GM08714 (cell line): Measurements from ENCODE around the gene LGI4.
"Not testable (repeated sequence)": the region's sequence is repeated elsewhere in the genome, so short reads cannot be mapped to it uniquely, and the experiment has no call there.

ENCODE experiments used
- H3K4me3 ChIP-seq: fragments of 200-500 bp; sonication (Bioruptor generic); 2 replicates; pipeline ENCODE4 v1.5.1; 2014; ENCODE audit warnings: mild to moderate bottlenecking, low read length, inconsistent platforms
- ZNF274 ChIP-seq: IDR thresholded peaks from 2 replicates; pipeline ENCODE4 v1.6.1; 2012; ENCODE audit warnings: mild to moderate bottlenecking, low read depth, low read length

Gene LGI4

DNA sequence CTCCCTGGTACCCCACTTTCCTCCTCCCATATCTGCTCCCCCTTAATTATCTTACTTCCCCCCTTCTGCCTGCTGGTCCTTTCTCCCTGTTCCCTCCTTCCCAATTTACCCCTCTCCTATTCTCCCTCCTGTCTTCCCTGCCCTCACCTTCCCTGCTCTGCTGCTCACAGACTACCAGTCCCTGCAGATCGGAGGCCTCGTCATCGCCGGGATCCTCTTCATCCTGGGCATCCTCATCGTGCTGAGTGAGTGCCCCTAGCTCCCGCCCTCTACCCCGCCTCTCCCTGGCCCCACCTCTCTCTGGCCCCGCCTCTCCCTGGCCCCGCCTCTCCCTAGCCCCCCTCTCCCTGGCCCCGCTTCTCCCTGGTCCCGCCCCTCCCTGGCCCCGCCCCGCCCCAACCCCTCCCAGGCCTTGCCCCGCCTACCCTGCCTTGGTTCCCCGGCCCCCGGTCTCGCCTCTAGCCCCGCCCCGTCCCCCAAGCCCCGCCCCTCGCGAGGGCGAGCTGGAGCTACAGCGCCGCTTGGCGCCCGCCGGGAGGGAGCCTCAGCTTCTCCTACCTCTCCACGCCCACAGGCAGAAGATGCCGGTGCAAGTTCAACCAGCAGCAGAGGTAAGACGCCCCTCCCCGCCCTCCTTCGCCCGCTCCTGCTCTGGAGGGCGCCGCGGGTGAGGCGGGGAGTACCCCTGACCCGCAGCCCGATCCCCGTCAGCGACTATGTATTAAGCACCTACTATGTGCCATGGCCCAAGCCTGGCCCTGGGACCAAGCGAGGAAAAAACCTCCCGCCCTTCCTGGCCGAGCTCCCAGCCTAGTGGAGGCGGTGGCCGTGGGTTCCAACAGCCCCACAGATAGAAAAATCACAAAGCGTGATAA, 6.3 kb upstream of the LGI4 start:
- H3K4me3 ChIP-seq = no peak overlapping the region; the same call in 1 of the 2 replicates
- TF ChIP-seq ZNF274 = no peak

DNA sequence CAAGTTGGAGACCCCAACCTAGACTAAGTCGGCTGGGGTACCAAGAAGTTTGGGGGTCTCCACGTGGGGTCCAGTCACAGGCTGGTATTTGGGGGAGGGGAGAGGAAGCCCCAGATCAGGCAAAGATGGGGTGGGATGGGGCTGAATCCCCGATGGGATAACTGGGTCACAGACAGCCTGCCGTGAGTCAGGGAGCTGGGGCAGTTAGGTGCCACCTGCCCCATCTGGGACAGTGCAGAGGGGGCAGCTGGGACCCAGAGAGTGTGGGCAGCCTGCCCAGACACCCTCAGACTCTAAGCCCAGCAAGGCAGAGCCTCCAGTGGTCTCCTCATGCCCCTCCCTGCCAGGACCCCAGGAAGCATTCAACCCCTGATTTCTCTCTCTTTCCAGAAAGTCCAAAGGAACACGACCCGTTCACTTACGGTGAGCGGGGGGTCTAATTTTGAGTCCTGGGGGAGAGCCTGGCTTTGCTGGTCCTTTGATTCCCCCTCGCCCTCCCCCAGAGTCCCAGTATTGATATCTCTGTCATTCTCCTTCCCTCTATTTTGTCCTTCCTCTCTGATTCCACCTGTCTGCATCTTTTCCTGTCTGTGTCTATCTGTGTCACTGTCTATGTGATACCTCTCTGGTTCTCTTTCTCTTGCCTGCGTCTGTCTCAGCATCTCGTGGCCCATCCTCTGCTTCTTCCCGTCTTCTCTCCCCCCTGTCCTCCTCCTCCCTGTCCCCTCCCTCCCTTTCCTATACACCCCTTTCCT, 5.5 kb upstream of the LGI4 start:
- TF ChIP-seq ZNF274 = no peak
- H3K4me3 ChIP-seq = no peak overlapping the region

DNA sequence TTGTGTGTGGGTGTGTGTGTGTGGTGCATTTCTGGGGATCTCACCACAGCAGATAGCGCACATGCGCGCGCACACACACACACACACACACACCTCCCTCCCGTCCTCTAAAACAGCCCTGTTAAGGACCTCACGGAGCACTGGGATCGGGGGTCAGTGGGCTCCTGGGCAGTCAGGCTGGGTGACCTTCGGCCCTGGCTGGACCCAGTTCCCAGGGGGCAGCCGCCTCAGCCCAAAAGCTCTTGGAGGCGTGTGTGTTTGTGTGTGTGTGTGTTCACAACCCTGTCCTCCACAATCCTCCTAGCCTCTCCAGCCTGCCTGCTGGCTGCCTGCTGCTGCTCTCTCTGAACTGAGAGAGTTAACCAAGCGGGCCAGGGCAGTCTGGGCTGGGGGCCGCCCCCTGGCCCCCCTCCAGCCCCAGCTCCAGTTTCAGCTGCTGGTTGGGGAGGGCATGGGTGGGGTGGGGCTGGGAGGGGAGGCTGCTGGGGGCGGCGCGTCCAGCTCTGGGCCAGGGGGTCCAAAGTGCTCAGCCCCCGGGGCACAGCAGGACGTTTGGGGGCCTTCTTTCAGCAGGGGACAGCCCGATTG, 3.5 kb upstream of the LGI4 start, which contains the start of gene FXYD1:
Gene FXYD1, plus strand, starts transcription at position 520 of the 588 bp plus-strand sequence. CDS start 1,256 bp downstream, outside the sequence.
- no peak for TF ChIP-seq ZNF274
- no peak within 1 kb of the TSS for H3K4me3 ChIP-seq

DNA sequence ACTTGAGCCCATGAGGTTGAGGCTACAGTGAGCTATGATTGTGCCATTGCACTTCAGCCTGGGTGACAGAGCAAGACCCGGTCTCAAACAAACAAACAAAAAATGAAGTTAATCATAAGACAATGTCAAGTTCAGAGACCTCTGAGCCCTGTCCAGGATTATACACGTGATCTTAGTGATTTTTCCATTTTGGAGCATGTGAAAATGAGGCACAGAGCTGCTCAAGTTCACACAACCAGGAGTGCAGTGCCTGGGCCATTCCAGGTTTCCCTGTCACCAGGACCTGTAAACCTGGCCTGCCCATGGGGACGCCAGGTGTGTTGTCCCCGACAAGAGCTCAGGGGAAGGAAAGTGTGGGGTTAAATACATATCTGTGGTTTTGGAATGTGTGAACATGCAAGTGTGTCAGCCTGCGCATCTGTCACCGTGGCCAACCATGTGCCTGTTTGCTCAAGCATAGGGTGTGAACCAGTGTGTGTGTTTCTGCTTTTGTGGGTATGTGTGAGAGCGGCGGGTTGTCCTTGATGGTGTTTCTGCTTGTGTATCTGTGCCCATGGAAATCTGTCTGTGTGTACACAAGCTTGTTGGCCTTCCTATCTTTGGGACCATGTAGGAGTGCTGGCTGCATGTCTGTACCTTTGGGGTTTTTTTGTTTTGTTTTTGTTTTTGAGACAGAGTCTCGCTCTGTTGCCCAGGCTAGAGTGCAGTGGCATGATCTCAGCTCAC, 2.3 kb upstream of the LGI4 start:
- no peak overlapping the region for H3K4me3 ChIP-seq
- no peak for TF ChIP-seq ZNF274

DNA sequence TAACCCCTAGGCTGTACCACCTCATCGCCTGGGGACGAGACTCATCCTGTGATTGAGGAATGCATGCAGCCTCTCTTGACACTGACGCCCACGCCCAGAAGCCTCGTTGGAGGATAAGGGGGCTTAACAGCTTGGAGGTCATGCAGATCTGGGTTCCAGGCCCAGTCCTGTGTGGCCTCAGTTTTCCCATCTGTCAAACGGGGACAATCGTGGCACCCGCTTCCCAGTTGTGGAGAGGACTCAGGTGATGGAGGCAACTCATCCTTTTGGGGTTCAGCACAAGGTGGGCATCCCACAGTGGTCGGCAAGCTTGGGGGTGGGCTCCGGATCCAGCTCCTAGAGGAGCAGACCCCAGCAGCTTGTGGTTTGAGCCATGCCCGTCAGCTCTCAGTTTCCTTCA, 1.4 kb upstream of the LGI4 start:
- TF ChIP-seq ZNF274 = no peak
- no peak overlapping the region for H3K4me3 ChIP-seq

DNA sequence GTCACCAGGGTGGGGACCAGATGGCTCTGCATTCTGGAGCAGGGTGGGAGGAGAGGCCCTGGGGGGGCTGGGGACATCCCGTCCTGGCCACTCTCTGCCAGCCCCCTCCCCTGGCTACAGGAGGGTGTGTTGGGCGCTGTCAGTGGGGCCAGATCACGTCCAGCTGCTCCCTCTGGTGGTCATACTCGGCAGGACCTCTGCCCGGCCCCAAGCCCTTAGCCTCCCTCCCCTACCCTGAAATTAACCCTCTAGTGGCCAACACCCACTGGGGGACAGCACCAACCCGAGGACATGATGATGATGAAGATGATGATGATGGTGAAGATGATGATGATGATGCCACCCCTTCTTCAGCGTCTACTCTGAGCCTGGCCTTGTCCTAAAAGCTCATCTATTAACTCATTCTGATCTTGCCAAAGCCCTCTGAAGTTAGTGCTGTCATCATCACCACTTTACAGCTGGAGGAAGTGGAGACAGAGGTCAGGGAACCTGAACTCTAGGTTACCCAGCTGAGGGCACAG, 590 bp upstream of the LGI4 start:
- TF ChIP-seq ZNF274 = no peak
- H3K4me3 ChIP-seq = no peak overlapping the region

DNA sequence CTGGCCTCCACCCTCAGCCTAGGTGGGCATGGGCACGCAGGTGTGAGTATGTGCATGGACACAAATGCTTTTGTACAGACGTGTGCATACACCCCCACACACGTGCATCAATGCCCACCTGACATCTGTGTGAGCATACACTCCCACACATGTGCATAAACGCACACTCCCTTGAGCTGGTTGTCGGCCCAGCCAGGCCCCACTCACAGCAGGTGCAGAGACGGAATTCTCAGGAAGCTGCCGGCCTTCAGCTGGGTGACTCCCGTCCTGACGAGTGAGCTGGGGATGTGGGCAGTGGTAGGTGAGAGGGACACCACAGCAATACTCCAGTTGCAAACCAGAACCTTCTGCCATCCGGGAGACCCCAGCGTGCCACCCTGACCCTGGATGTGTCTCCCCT, 1.0 kb downstream of the LGI4 start:
- no peak for TF ChIP-seq ZNF274

DNA sequence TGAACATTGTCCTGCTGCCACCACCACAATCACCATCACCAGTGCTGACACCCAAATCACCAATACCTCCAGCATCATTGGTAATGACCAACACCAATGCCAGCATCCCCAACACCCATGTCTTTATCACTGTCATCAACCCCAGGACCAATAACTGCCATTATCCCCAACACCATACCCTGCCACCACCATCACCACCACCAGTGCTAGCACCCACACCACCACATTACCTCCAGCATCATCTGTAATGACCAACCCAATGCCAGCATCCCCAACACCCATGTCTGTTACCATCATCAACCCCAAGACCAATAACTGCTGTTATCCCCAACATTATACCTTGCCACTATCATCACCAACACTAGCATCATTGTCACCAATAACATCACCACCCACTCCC, 2.6 kb downstream of the LGI4 start:
- TF ChIP-seq ZNF274 = no peak
- no peak overlapping the region for H3K4me3 ChIP-seq

More for the DNA sequence above, 1.0 kb downstream of the LGI4 start:
- no peak overlapping the region for H3K4me3 ChIP-seq

DNA sequence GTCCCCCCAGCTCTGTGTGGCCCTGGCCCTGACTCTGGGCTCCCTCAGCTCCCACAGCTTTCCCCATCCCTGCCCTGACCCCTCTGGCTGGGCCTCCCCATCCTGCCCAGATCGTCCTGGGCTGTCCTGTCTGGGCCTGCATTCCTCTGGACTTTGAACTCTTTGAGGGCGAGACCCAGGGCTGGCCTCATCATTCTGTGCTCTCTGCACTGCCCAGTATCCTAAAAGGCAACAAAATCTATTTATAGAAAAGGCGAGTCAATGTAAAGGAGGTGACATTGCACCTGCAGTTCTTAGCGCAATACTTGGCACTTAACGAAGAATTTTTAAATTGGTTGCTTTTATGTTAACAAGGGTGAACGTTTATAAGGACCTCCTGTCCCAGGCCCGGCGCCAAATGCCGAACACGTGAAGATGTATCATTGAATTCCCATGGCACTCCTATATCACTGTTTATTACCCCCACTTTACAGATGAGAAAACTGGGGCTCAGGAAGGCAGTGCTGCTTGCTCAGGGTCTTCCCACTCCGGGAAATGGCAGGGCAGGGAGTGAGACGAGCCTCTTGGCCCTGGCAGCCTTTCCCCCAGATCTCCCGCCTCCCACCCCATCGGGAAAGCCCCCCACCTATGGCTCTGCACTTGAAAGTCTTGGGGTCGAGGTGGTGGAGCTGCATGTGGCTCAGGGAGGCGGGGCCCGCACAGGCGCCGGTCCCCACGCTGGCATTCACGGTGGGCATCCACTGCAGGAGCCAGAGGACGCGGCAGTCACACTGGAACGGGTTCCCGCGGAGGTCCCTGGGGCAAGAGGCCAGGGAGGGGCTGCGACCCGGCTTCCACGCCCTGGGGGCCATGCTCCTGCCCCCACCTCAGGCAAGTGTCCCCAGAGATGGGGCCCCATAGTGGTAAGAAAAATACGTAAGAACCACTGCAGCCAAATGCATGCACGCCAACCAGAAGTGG, 3.8 kb downstream of the LGI4 start:
- H3K4me3 ChIP-seq = no peak overlapping the region
- no peak for TF ChIP-seq ZNF274

DNA sequence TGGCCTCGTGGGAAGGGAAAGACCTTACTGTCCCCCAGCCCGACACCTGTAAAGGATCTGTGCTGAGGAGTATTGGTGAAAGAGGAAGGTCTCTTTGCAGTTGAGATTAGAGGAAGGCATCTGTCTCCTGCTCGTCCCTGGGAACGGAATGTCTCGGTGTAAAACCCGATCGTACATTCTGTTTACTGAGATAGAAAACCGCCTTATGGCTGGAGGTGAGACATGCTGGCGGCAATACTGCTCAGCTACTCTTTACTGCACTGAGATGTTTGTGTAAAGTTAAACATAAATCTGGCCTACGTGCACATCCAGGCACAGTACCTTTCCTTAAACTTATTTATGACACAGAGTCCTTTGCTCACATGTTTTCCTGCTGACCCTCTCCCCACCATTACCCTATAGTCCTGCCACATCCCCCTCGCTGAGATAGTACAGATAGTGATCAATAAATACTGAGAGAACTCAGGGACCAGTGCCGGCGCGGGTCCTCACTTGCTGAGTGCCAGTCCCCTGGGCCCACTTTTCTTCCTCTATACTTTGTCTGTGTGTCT, 5.1 kb downstream of the LGI4 start:
- not testable (repeated sequence) for H3K4me3 ChIP-seq

DNA sequence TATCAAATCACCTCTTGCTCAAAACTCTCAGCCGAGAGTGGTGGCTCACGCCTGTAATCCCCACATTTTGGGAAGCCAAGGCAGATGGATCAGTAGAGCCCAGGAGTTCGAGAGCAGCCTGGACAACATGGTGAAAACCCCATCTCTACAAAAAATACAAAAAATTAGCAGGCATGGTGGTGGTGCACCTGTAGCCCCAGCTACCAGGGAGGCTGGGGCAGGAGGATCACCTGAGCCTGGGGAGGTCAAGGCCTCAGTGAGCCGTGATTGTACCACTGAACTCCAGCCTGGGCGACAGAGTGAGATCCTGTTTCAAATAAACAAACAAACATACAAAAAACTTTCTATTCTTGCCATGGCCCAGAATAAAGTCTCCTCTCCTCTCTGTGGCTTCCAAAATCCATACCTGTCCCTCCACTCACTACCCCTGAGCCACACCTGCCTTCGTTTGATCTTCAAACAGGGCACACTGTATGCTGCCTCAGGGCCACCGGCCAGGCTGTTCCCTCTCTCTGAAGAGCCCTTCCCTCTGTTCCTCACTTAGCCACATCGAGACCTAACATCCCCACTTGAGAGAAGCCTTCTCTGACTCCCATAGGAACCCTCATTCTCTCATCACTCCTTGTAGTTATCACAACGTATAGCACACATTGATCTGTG, 6.3 kb downstream of the LGI4 start:
- no peak overlapping the region for H3K4me3 ChIP-seq
- TF ChIP-seq ZNF274 = no peak

DNA sequence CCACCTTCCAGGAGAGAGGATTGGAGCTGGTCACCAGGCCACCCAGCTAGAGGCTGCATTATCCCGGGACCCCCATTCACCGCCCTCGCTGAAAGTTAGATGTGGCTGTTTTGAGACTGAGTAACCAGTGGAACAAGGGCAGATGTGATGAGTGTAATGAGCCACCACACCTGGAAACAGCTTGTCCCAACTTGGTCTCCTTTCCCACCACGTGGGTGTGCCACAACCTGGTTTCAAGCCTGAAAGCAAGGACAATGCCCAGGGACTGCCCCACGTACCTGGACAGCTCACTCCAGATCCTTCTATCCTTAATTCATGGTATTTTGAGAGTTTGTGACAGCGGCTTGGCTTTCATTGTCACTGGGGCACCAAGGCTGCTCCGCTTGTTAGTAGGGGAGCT, 7.0 kb downstream of the LGI4 start:
- H3K4me3 ChIP-seq = no peak overlapping the region
- no peak for TF ChIP-seq ZNF274
